GM12878 (cell line): ENCODE results near the gene LRRN4CL. TPM values are rescaled to one million over a fixed set of nuclear protein-coding genes. Genes with fewer than 3 reads are reported as not detected.
A peak's percentile ranks its signal among the peaks of the same experiment; 100 is the strongest.

Experiments used
- BACH1 ChIP-seq: fragments of 450-650 bp; IDR thresholded peaks from 2 replicates; pipeline ENCODE4 v1.6.1; 2017; ENCODE audit warnings: mild to moderate bottlenecking, borderline replicate concordance
- CEBPB ChIP-seq, 2 experiments: fragments of 150-350 bp in 1 of 2; IDR thresholded peaks; 2 replicates each; pipeline ENCODE4 v1.6.1; 2012 to 2014; ENCODE audit warnings: low read depth in 2 of 2, low read length in 2 of 2, borderline replicate concordance in 1 of 2, inconsistent platforms in 1 of 2
- IRF4 ChIP-seq: IDR thresholded peaks from 2 replicates; pipeline ENCODE4 v1.6.1; 2011; ENCODE audit warnings: low read depth, low read length
- SMAD5 ChIP-seq: IDR thresholded peaks from 2 replicates; pipeline ENCODE4 v1.6.1; 2016; ENCODE audit warnings: antibody characterized with exemption, low read depth
- ZZZ3 ChIP-seq: IDR thresholded peaks from 2 replicates; pipeline ENCODE4 v1.6.1; 2011; ENCODE audit warnings: low read depth; ENCODE audit not compliant: control insufficient read depth, insufficient read length
- polyA plus RNA-seq, 11 experiments: library from polyadenylated mRNA; depleted of rRNA in 4 of 11; unstranded in 6 of 11; stranded (reverse) in 5 of 11; fragments of >200 nt; fragmentation: Nextera tagmentation in 4 of 11; fragmentation: Illumina TruSeq in 1 of 11; extraction: Ambion mirVana in 4 of 11; extraction: Trizol in 1 of 11; gene quantifications; 1 replicate in 1 of 11; 2 replicates in 10 of 11; pipeline versions ENCODE4 v1.2.1 to v1.2.3, GENCODE V29; 2011 to 2016; ENCODE audit warnings: inconsistent platforms in 2 of 11, missing spikeins in 2 of 11, low read depth in 1 of 11
- total RNA-seq, 4 experiments: library from RNA; depleted of rRNA in 3 of 4; stranded (reverse); fragments of >200 nt in 3 of 4; fragmentation: Illumina TruSeq in 1 of 4; extraction: Trizol in 1 of 4; gene quantifications; 2 replicates each; pipeline versions ENCODE4 v1.2.1 to v1.2.3, GENCODE V29; 2013 to 2021
- TF ChIP-seq, protein P1 (sequence below): fragments of 450-650 bp; formaldehyde crosslinking; IDR thresholded peaks from 2 replicates; pipeline ENCODE4 v1.4.0; 2022; ENCODE audit warnings: mild to moderate bottlenecking, moderate library complexity
- TF ChIP-seq, protein P2 (sequence below): IDR thresholded peaks from 2 replicates; pipeline ENCODE4 v1.6.1; 2011; ENCODE audit warnings: mild to moderate bottlenecking, low read depth, low read length, moderate library complexity; ENCODE audit not compliant: insufficient replicate concordance

Gene LRRN4CL
- total and polyA plus RNA-seq, 10 of the 15 experiments (the other 5 are each of a cell fraction or from before 2014, with no cell fraction given): 0.01 to 0.06 TPM; not detected in 8

DNA sequence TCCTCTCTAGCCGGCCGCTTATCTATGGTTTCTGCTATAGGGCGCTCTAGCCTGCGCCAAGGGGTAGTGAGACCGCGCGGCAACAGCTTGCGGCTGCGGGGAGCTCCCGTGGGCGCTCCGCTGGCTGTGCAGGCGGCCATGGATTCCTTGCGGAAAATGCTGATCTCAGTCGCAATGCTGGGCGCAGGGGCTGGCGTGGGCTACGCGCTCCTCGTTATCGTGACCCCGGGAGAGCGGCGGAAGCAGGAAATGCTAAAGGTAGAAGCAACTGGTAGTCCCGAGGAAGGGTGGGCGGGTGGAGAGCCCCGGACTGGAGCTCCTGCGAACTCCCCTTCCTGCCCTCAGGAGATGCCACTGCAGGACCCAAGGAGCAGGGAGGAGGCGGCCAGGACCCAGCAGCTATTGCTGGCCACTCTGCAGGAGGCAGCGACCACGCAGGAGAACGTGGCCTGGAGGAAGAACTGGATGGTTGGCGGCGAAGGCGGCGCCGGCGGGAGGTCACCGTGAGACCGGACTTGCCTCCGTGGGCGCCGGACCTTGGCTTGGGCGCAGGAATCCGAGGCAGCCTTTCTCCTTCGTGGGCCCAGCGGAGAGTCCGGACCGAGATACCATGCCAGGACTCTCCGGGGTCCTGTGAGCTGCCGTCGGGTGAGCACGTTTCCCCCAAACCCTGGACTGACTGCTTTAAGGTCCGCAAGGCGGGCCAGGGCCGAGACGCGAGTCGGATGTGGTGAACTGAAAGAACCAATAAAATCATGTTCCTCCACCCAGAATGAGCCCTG, 17.5 kb downstream of the LRRN4CL start, which contains the start of the genes LBHD1 and UQCC3 (continued):
- TF ChIP-seq, protein P1, sequence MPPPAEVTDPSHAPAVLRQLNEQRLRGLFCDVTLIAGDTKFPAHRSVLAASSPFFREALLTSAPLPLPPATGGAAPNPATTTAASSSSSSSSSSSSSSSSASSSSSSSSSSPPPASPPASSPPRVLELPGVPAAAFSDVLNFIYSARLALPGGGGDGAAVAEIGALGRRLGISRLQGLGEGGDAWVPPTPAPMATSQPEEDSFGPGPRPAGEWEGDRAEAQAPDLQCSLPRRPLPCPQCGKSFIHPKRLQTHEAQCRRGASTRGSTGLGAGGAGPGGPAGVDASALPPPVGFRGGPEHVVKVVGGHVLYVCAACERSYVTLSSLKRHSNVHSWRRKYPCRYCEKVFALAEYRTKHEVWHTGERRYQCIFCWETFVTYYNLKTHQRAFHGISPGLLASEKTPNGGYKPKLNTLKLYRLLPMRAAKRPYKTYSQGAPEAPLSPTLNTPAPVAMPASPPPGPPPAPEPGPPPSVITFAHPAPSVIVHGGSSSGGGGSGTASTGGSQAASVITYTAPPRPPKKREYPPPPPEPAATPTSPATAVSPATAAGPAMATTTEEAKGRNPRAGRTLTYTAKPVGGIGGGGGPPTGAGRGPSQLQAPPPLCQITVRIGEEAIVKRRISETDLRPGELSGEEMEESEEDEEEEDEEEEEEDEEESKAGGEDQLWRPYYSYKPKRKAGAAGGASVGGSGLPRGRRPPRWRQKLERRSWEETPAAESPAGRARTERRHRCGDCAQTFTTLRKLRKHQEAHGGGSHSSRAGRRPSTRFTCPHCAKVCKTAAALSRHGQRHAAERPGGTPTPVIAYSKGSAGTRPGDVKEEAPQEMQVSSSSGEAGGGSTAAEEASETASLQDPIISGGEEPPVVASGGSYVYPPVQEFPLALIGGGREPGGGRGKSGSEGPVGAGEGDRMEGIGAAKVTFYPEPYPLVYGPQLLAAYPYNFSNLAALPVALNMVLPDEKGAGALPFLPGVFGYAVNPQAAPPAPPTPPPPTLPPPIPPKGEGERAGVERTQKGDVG (CRISPR knock-in tag): no peak
- TF ChIP-seq ZZZ3 (no peak), SMAD5 (peak; percentile 75), CEBPB (IDR thresholded peaks at IDR 0.05; ENCODE audit: borderline replicate concordance in 1 of 2, low read depth in 2 of 2, low read length in 2 of 2) (no peak), BACH1 (peak; percentile 76), IRF4 (no peak)
- TF ChIP-seq, protein P2, sequence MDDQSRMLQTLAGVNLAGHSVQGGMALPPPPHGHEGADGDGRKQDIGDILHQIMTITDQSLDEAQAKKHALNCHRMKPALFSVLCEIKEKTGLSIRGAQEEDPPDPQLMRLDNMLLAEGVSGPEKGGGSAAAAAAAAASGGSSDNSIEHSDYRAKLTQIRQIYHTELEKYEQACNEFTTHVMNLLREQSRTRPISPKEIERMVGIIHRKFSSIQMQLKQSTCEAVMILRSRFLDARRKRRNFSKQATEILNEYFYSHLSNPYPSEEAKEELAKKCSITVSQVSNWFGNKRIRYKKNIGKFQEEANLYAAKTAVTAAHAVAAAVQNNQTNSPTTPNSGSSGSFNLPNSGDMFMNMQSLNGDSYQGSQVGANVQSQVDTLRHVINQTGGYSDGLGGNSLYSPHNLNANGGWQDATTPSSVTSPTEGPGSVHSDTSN: no peak
